Measurements from ENCODE around the gene KAZN.

KAZN gene

GRCh38 chr1:14725238-14725637, 126.8 kb downstream of the KAZN start (continued):
- no peak for TF ChIP-seq ZBTB6 (tag by site-specific recombination; IDR thresholded peaks at IDR 0.05)

GRCh38 chr1:14725695-14726094, 127.2 kb downstream of the KAZN start:
- Histone ChIP-seq H3K36me3 (ENCODE audit: control insufficient read depth in 2 of 2, insufficient read depth in 1 of 2, low read length in 2 of 2) (no peaks in the 10 kb centered on the region), H3K4me3 (ENCODE audit: low read depth, low read length) (no peak overlapping the region), H3K9me3 (ENCODE audit: control insufficient read depth, insufficient read depth, low read depth, low read length) (no peaks in the 10 kb centered on the region), H3K27ac (ENCODE audit: extremely low read depth, low read depth, low read length) (no peak overlapping the region), H3K4me1 (ENCODE audit: control insufficient read depth, insufficient read depth, low read length) (no peaks in the 10 kb centered on the region)
- TF ChIP-seq ZIC2 (tag by site-specific recombination; IDR thresholded peaks at IDR 0.05): peak; percentile 33; the same call in 1 of the 2 replicates
- no peak for TF ChIP-seq ZNF211 (tag by site-specific recombination; IDR thresholded peaks at IDR 0.05; ENCODE audit: low read depth)
- TF ChIP-seq KLF7 (tag by site-specific recombination; IDR thresholded peaks at IDR 0.05; ENCODE audit: borderline replicate concordance): no peak
- no peak for TF ChIP-seq ZNF202 (tag by site-specific recombination; IDR thresholded peaks at IDR 0.05; ENCODE audit: borderline replicate concordance)
- POLR2A ChIA-PET: no interaction called here
- CTCF ChIA-PET: no interaction called here

GRCh38 chr1:14726606-14727005, 128.1 kb downstream of the KAZN start:
- Histone ChIP-seq H3K4me1 (ENCODE audit: control insufficient read depth, insufficient read depth, low read length) (no peaks in the 10 kb centered on the region), H3K27ac (ENCODE audit: extremely low read depth, low read depth, low read length) (no peak overlapping the region), H3K4me3 (ENCODE audit: low read depth, low read length) (no peak overlapping the region), H3K9me3 (ENCODE audit: control insufficient read depth, insufficient read depth, low read depth, low read length) (no peaks in the 10 kb centered on the region), H3K36me3 (ENCODE audit: control insufficient read depth in 2 of 2, insufficient read depth in 1 of 2, low read length in 2 of 2) (no peaks in the 10 kb centered on the region)
- POLR2A ChIA-PET: no interaction called here
- CTCF ChIA-PET: interaction anchor here (0.6 kb wide), 1 partner anchor 17 kb away, joined by 4 read pairs; no protein-coding TSS in a partner anchor
- TF ChIP-seq ZNF585B (tag by site-specific recombination; IDR thresholded peaks at IDR 0.05): no peak
- TF ChIP-seq ZNF423 (tag by site-specific recombination; IDR thresholded peaks at IDR 0.05): no peak
- TF ChIP-seq ZNF747 (tag by site-specific recombination; IDR thresholded peaks at IDR 0.05): no peak
- no peak for TF ChIP-seq MEIS1 (CRISPR knock-in tag; IDR thresholded peaks at IDR 0.05; ENCODE audit: borderline replicate concordance)
- no peak for TF ChIP-seq ZNF791 (tag by site-specific recombination; IDR thresholded peaks at IDR 0.05)
- no peak for TF ChIP-seq KLF9 (tag by site-specific recombination; IDR thresholded peaks at IDR 0.05; ENCODE audit: low read depth)
- TF ChIP-seq ZEB2 (tag by site-specific recombination; IDR thresholded peaks at IDR 0.05): no peak

GRCh38 chr1:14728516-14728915, 130.0 kb downstream of the KAZN start:
- no peak overlapping the region for H3K27ac ChIP-seq (ENCODE audit: extremely low read depth, low read depth, low read length)
- H3K4me1 ChIP-seq (ENCODE audit: control insufficient read depth, insufficient read depth, low read length): no peaks in the 10 kb centered on the region
- ChIA-PET CTCF (interaction anchor here (0.6 kb wide), 1 partner anchor 749 kb away, joined by 4 read pairs; no protein-coding TSS in a partner anchor), POLR2A (no interaction called here)
- H3K4me3 ChIP-seq (ENCODE audit: low read depth, low read length): no peak overlapping the region
- no peaks in the 10 kb centered on the region for H3K9me3 ChIP-seq (ENCODE audit: control insufficient read depth, insufficient read depth, low read depth, low read length)
- H3K36me3 ChIP-seq (ENCODE audit: control insufficient read depth in 2 of 2, insufficient read depth in 1 of 2, low read length in 2 of 2): no peaks in the 10 kb centered on the region
- TF ChIP-seq ZNF202 (tag by site-specific recombination; IDR thresholded peaks at IDR 0.05; ENCODE audit: borderline replicate concordance) (no peak), ZNF16 (tag by site-specific recombination; IDR thresholded peaks at IDR 0.05; ENCODE audit: low read depth) (no peak), ZSCAN23 (tag by site-specific recombination; IDR thresholded peaks at IDR 0.05) (no peak), ZBTB20 (tag by site-specific recombination; IDR thresholded peaks at IDR 0.05) (no peak), ZBTB21 (tag by site-specific recombination; IDR thresholded peaks at IDR 0.05) (no peak), ZNF792 (tag by site-specific recombination; IDR thresholded peaks at IDR 0.05) (no peak), ZNF324 (tag by site-specific recombination; IDR thresholded peaks at IDR 0.05) (no peak), ZNF280C (tag by site-specific recombination; IDR thresholded peaks at IDR 0.05) (no peak), SETDB1 (IDR thresholded peaks at IDR 0.05; ENCODE audit: insufficient read length, low read length) (no peak), ZNF112 (tag by site-specific recombination; IDR thresholded peaks at IDR 0.05) (no peak), ZNF398 (tag by site-specific recombination; IDR thresholded peaks at IDR 0.05) (no peak), AEBP2 (tag by site-specific recombination; IDR thresholded peaks at IDR 0.05; ENCODE audit: borderline replicate concordance) (no peak)

Measured in HEK293 (cell line).